A549 (cell line): ENCODE data around the gene GSTM1. TPM values are rescaled to one million over a fixed set of nuclear protein-coding genes. Genes with fewer than 3 reads are reported as not detected.
A peak's percentile ranks its signal among the peaks of the same experiment; 100 is the strongest.

Experiments
- ATAC-seq, 2 experiments: fragments of 200-7000 bp in 1 of 2; fragments of >200 bp in 1 of 2; cut with Nextera tagmentation in 1 of 2; cut with Tn5 transposase in 1 of 2; 3 replicates each; pipeline versions ENCODE4 v1.8.0 to v1.9.1; 2018 to 2020; ENCODE audit warnings: mild to moderate bottlenecking in 1 of 2, moderate library complexity in 1 of 2
- CTCF ChIA-PET: fragments of 300-600 bp; sonication (Branson Sonifier 250); formaldehyde crosslinking; extraction: SDS; loops from one replicate; lab custom pipeline; 2021; ENCODE audit warnings: antibody characterized with exemption, inconsistent platforms; lab: Yijun Ruan, JAX
- POLR2A ChIA-PET: fragments of 350-600 bp; formaldehyde crosslinking; extraction: SDS; loops from one replicate; lab custom pipeline; 2021; ENCODE audit warnings: antibody characterized with exemption, inconsistent platforms; lab: Yijun Ruan, JAX
- DNase-seq, 2 experiments: peaks; one replicate each; pipeline versions ENCODE4 v3.0.0 to v3.0.0-alpha.2; 2011 to 2016; ENCODE audit warnings: low read depth in 1 of 2, low spot score in 1 of 2
- FAIRE-seq: peaks from 2 replicates; lab custom pipeline; 2011; peaks lifted over from hg19 to GRCh38; lab: Jason Lieb, UNC
- H3K27ac ChIP-seq, 2 experiments: fragments of >200 bp; sonication (Bioruptor Twin); formaldehyde crosslinking; 3 replicates each; pipeline ENCODE4 v1.5.1; 2016 to 2017
- H3K4me1 ChIP-seq: fragments of >200 bp; sonication (Bioruptor Twin); formaldehyde crosslinking; 3 replicates; pipeline ENCODE4 v1.6.1; 2016
- H3K4me2 ChIP-seq: fragments of >200 bp; sonication (Bioruptor Twin); formaldehyde crosslinking; 3 replicates; pipeline ENCODE4 v1.6.1; 2016
- H3K4me3 ChIP-seq: fragments of >200 bp; sonication (Bioruptor Twin); formaldehyde crosslinking; 3 replicates; pipeline ENCODE4 v1.5.1; 2016
- H3K9me3 ChIP-seq: fragments of >200 bp; sonication (Bioruptor Twin); formaldehyde crosslinking; 3 replicates; pipeline ENCODE4 v1.6.1; 2016
- BHLHE40 ChIP-seq: IDR thresholded peaks from 2 replicates; pipeline ENCODE4 v1.6.1; 2012; ENCODE audit warnings: low read depth, low read length, inconsistent platforms
- CHD2 ChIP-seq: fragments of 150-350 bp; IDR thresholded peaks from 2 replicates; pipeline ENCODE4 v1.6.1; 2014; ENCODE audit warnings: low read length; ENCODE audit not compliant: partially characterized antibody
- CHD4 ChIP-seq: fragments of 200-600 bp; sonication (generic); IDR thresholded peaks from 2 replicates; pipeline ENCODE4 v1.6.1; 2016; ENCODE audit warnings: antibody characterized with exemption, mild to moderate bottlenecking, borderline replicate concordance
- CTCF ChIP-seq: fragments of >200 bp; sonication (Bioruptor Twin); formaldehyde crosslinking; IDR thresholded peaks from 3 replicates; pipeline ENCODE4 v1.5.1; 2016
- EHMT2 ChIP-seq: fragments of 200-600 bp; sonication (generic); IDR thresholded peaks from 2 replicates; pipeline ENCODE4 v1.6.1; 2016; ENCODE audit warnings: antibody characterized with exemption, low read depth, mild to moderate bottlenecking, moderate library complexity
- ESRRA ChIP-seq: fragments of 150-350 bp; IDR thresholded peaks from 2 replicates; pipeline ENCODE4 v1.6.1; 2014; ENCODE audit warnings: mild to moderate bottlenecking, low read length, borderline replicate concordance
- FOXS1 ChIP-seq: fragments of 250-450 bp; sonication (Bioruptor Pico); IDR thresholded peaks from 2 replicates; pipeline ENCODE4 v1.5.0; 2020; ENCODE audit warnings: mild to moderate bottlenecking, moderate library complexity
- GATA3 ChIP-seq: IDR thresholded peaks from 2 replicates; pipeline ENCODE4 v1.6.1; 2012; ENCODE audit warnings: borderline replicate concordance
- HOXA7 ChIP-seq: fragments of 250-450 bp; sonication (Bioruptor Pico); IDR thresholded peaks from 2 replicates; pipeline ENCODE4 v1.5.0; 2020; ENCODE audit warnings: mild to moderate bottlenecking, moderate library complexity
- HOXB13 ChIP-seq: fragments of 250-450 bp; sonication (Bioruptor Pico); IDR thresholded peaks from 2 replicates; pipeline ENCODE4 v1.5.0; 2020; ENCODE audit warnings: low read depth, mild to moderate bottlenecking, moderate library complexity
- HOXB5 ChIP-seq: fragments of 250-450 bp; sonication (Bioruptor Pico); IDR thresholded peaks from 2 replicates; pipeline ENCODE4 v1.5.0; 2020; ENCODE audit warnings: mild to moderate bottlenecking, moderate library complexity
- KDM1A ChIP-seq: fragments of 200-600 bp; sonication (generic); IDR thresholded peaks from 2 replicates; pipeline ENCODE4 v1.6.1; 2016; ENCODE audit warnings: low read depth, mild to moderate bottlenecking
- KDM5A ChIP-seq: fragments of 200-600 bp; sonication (generic); IDR thresholded peaks from 2 replicates; pipeline ENCODE4 v1.6.1; 2016; ENCODE audit warnings: antibody characterized with exemption, mild to moderate bottlenecking
- MAFK ChIP-seq: fragments of 450-650 bp; IDR thresholded peaks from 2 replicates; pipeline ENCODE4 v1.6.1; 2014; ENCODE audit not compliant: partially characterized antibody
- NPAS2 ChIP-seq: fragments of 250-450 bp; sonication (Bioruptor Pico); IDR thresholded peaks from 2 replicates; pipeline ENCODE4 v1.8.0; 2022; ENCODE audit warnings: mild to moderate bottlenecking, moderate library complexity, borderline replicate concordance
- NR3C1 ChIP-seq: fragments of >200 bp; sonication (Bioruptor Twin); formaldehyde crosslinking; IDR thresholded peaks from 3 replicates; pipeline ENCODE4 v1.6.1; 2017
- POLR2A ChIP-seq: IDR thresholded peaks from 2 replicates; pipeline ENCODE4 v1.6.1; 2012; ENCODE audit warnings: mild to moderate bottlenecking, low read length
- RAD21 ChIP-seq, 2 experiments: fragments of >200 bp in 1 of 2; sonication (Bioruptor Twin) in 1 of 2; formaldehyde crosslinking in 1 of 2; IDR thresholded peaks in 1 of 2; conservative IDR thresholded peaks in 1 of 2; 2 replicates in 1 of 2; 3 replicates in 1 of 2; pipeline ENCODE4 v1.6.1; 2012 to 2018; ENCODE audit warnings: inconsistent platforms in 1 of 2
- SMC3 ChIP-seq: fragments of >200 bp; sonication (Bioruptor Twin); formaldehyde crosslinking; IDR thresholded peaks from 3 replicates; pipeline ENCODE4 v1.6.1; 2018; ENCODE audit warnings: inconsistent platforms
- TFCP2L1 ChIP-seq: fragments of 250-450 bp; sonication (Bioruptor Pico); IDR thresholded peaks from 2 replicates; pipeline ENCODE4 v1.5.0; 2021; ENCODE audit warnings: mild to moderate bottlenecking
- WGBS: methylation state at CpG from one replicate; pipeline ENCODE4 v1.1.6; 2017; ENCODE audit errors: missing lambda C conversion rate; 5-methylcytosine and 5-hydroxymethylcytosine counted together
- polyA plus RNA-seq, 4 experiments: library from polyadenylated mRNA; depleted of rRNA in 3 of 4; stranded (reverse); fragments of >200 nt; fragmentation: RNase III in 1 of 4; extraction: RNeasy Plus Mini Kit Qiagen cat#74134 plus additional on column Dnase treatment in 1 of 4; gene quantifications; 2 replicates in 3 of 4; 3 replicates in 1 of 4; pipeline ENCODE4 v1.2.3, GENCODE V29; 2011 to 2017
- TF ChIP-seq, protein P1 (sequence below): fragments of 200-600 bp; sonication (generic); IDR thresholded peaks from 2 replicates; pipeline ENCODE4 v1.6.1; 2016; ENCODE audit warnings: antibody characterized with exemption, mild to moderate bottlenecking, moderate library complexity
- TF ChIP-seq, protein P2 (sequence below): fragments of >200 bp; sonication (Bioruptor Twin); formaldehyde crosslinking; IDR thresholded peaks from 2 replicates; pipeline ENCODE4 v1.6.1; 2016
- TF ChIP-seq, protein P3 (sequence below): IDR thresholded peaks from 2 replicates; pipeline ENCODE4 v1.6.1; 2012

The GSTM1 gene
- polyA plus RNA-seq, 2 of the 4 experiments (the other 2 are of a cell fraction), result not detected

DNA sequence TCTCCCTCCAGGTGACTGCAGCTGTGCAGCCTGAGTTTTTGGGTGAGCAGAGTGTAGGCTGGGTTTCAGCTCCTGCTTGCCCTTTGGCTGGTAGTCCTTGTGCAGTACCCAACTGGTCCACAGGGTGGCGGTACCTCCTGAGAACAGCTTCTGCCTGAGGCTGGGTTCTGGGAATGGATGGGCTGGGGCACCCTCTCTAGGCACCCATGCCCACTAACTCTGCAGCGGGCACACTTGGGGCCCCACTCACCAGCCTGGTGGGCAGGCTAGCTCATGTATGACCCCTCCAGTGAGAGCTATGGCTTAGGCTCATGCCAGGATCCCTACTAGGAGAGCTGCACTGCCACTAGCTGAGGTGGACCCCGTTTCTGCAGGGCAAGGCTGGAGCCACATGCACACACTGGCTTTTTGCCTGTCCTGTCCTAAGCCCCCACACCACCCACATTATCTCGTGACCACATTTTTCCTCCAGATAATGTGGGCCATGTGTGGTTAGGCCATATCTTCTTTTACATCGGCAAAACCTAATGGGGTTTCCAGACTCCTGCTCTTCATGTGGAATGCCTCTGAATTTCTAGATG, 47.2 kb upstream of the GSTM1 start:
- CTCF ChIA-PET, result interaction anchor here (0.6 to 21.4 kb wide), 38 partner anchors 11 to 385 kb away, joined by 3 to 295 read pairs (median 5); partner anchors contain the start of genes AHCYL1, EPS8L3, GNAI3 and GSTM4
- ATAC-seq (peak; percentile 26 to 72; a peak in 4 of 6 replicates), DNase-seq (peak in 1 of 2 experiments; percentile 58), FAIRE-seq (no peak)
- POLR2A ChIA-PET, result interaction anchor here (0.9 to 2.2 kb wide), 6 partner anchors 92 to 344 kb away, joined by 3 to 20 read pairs (median 4); partner anchors contain the start of genes AHCYL1 and GNAI3
- peaks cover 24% of the 10 kb centered on the region for H3K4me1 ChIP-seq
- H3K4me3 ChIP-seq, result no peak overlapping the region
- 49% methylated on average over 4 of the region's 5 CpGs for WGBS
- TF ChIP-seq POLR2A (no peak), GATA3 (no peak), HOXB5 (no peak), NR3C1 (no peak), CTCF (peak; percentile 57), SMC3 (peak; percentile 50), KDM1A (no peak), HOXA7 (no peak), TFCP2L1 (CRISPR knock-in tag) (no peak), CHD2 (no peak), HOXB13 (CRISPR knock-in tag) (no peak), RAD21 (conservative IDR thresholded peaks at IDR 0.05 in 1 of 2, IDR thresholded peaks at IDR 0.05 in 1 of 2) (peak in 1 of 2 experiments; percentile 60; a peak in 4 of 5 replicates), KDM5A (no peak), NPAS2 (CRISPR knock-in tag) (no peak), MAFK (no peak), EHMT2 (no peak), BHLHE40 (no peak), FOXS1 (CRISPR knock-in tag) (no peak), CHD4 (no peak), ESRRA (no peak)
- TF ChIP-seq, protein P1, sequence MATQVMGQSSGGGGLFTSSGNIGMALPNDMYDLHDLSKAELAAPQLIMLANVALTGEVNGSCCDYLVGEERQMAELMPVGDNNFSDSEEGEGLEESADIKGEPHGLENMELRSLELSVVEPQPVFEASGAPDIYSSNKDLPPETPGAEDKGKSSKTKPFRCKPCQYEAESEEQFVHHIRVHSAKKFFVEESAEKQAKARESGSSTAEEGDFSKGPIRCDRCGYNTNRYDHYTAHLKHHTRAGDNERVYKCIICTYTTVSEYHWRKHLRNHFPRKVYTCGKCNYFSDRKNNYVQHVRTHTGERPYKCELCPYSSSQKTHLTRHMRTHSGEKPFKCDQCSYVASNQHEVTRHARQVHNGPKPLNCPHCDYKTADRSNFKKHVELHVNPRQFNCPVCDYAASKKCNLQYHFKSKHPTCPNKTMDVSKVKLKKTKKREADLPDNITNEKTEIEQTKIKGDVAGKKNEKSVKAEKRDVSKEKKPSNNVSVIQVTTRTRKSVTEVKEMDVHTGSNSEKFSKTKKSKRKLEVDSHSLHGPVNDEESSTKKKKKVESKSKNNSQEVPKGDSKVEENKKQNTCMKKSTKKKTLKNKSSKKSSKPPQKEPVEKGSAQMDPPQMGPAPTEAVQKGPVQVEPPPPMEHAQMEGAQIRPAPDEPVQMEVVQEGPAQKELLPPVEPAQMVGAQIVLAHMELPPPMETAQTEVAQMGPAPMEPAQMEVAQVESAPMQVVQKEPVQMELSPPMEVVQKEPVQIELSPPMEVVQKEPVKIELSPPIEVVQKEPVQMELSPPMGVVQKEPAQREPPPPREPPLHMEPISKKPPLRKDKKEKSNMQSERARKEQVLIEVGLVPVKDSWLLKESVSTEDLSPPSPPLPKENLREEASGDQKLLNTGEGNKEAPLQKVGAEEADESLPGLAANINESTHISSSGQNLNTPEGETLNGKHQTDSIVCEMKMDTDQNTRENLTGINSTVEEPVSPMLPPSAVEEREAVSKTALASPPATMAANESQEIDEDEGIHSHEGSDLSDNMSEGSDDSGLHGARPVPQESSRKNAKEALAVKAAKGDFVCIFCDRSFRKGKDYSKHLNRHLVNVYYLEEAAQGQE, result no peak
- TF ChIP-seq, protein P2, sequence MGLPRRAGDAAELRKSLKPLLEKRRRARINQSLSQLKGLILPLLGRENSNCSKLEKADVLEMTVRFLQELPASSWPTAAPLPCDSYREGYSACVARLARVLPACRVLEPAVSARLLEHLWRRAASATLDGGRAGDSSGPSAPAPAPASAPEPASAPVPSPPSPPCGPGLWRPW, result no peak
- TF ChIP-seq, protein P3, sequence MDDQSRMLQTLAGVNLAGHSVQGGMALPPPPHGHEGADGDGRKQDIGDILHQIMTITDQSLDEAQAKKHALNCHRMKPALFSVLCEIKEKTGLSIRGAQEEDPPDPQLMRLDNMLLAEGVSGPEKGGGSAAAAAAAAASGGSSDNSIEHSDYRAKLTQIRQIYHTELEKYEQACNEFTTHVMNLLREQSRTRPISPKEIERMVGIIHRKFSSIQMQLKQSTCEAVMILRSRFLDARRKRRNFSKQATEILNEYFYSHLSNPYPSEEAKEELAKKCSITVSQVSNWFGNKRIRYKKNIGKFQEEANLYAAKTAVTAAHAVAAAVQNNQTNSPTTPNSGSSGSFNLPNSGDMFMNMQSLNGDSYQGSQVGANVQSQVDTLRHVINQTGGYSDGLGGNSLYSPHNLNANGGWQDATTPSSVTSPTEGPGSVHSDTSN, result no peak
- H3K27ac ChIP-seq, result no peak overlapping the region
- no peak overlapping the region for H3K4me2 ChIP-seq
- no peaks in the 10 kb centered on the region for H3K9me3 ChIP-seq
